GM19035 (cell line): ENCODE data around the gene CT45A9.
"Not testable (repeated sequence)": the region's sequence is repeated elsewhere in the genome, so short reads cannot be mapped to it uniquely, and the experiment has no call there.

Source experiments
- ATAC-seq: cut with Tn5 transposase; IDR thresholded peaks from one replicate; pipeline ENCODE4 v1.9.1; 2021; ENCODE audit not compliant: unreplicated experiment

Gene CT45A9

DNA sequence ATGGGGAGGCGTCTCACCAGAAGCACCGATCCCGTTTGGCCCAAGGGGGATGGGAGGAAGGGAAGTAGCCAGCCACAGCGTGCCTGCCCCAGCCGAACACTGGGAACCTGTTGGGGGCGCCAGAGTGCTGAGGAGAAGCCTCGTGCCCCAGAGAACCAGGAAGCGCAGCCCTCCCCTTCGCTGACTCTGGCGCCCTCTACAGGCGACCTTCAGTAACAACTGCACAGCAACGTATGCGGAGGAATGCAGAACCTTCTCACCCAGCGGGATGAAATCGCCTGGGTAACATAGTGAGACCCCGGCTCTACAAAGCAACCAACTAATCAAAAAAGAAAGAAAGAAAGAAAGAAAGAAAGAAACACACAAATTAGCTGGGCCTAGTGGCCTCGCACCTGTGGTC lies at the start of gene CT45A9:
Gene CT45A9, minus strand, starts transcription at position 101 of the 400 bp plus-strand sequence. CDS start 3,751 bp downstream, outside the sequence.
- not testable (repeated sequence) for ATAC-seq

DNA sequence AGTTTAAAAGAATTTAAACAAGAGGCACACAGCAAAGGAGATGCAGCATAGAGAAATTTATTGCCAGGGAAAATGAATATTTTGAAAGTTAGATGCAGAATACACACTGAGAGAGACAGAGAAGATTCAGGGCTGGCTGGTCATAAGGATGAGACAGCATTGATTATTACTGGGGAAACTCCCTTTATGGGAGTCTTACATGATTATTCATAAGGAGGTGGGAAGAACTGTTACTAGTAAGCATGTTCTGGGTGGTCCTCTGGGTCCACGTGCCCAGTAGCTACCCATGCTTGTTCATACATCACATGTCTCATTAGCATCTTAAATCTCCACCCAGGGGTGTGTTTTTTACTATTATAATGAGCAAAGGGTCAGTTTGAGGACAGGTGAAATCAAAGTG lies 48.9 kb upstream of the CT45A9 start:
- ATAC-seq = not testable (repeated sequence)

GRCh38 chrX:135914404-135914803 lies 42.8 kb upstream of the CT45A9 start:
- no peak for ATAC-seq

DNA sequence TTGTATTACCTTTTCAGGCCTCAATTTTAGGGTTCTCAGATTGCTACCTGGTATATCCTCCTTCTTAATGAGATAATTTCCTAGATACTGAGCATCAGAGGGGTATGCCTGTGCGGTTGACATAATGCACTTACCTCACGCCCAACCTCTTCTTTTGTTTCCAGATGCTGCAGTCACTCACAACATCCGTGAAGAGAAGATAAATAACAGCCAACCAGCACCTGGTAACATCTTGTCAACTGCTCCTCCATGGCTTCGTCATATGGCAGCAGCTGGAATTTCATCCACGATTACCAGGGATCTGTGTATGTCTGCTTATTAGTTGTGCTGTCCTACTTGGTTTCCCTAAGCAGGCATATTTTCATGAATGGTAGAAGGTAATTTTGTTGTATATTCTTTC lies 38.6 kb upstream of the CT45A9 start:
- ATAC-seq = no peak

- no peak for ATAC-seq
These were observed 21.7 kb upstream of the CT45A9 start, which contains the start of the genes CT45A10 and SAGE1 for GRCh38 chrX:135893294-135893817. TSS of gene CT45A10 (minus strand) at chrX:135893444. CDS start at chrX:135885344, 8,100 bp downstream. TSS of gene SAGE1 (plus strand) at chrX:135893716. CDS start at chrX:135896243, 2,527 bp downstream.

DNA sequence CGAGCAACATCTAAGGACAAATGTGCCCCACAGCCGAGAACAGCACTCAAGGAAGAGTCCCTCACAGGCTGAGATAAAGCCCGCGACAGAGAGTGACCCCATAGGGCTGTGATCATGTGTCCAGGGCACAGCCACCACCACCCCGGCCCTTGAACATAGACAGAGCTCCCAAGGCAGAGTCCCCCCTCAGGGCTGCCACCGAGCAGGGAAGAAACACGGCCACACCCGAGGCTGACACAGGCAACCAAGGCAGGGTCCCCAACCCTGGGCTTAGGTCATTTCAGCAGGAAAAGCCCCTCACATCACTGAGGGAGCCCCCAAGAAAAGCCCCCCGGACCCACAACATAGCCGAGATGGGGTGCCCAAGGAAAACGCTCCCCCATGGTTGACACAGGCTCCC lies 21.2 kb upstream of the CT45A9 start:
- no peak for ATAC-seq

DNA sequence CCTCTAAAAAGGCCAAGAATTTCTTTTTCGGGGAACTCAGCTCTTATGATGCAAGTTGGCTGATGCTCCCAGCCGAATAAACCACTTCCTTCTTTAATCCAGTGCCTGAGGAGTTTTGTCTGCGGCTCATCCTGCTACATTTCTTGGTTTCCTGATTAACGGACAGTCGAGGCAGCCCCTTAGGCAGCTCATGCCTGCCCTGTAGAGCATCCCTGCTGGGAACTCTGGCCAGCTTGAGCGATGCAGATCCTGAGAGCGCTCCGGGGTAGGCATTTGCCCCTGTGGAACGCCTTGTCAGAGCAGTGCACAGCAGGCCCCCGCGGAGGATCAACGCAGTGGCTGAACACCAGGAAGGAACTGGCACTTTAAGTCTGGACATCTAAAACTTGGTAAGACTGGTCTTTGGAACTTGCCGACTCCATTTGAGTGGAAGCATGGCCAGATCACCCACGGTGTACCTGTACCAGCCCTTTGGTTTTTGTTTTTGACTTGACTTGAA lies 18.5 kb upstream of the CT45A9 start:
- no peak for ATAC-seq

- not testable (repeated sequence) for ATAC-seq
These were observed 17.4 kb upstream of the CT45A9 start for GRCh38 chrX:135888976-135889375.

- ATAC-seq = not testable (repeated sequence)
These were observed 16.6 kb upstream of the CT45A9 start for GRCh38 chrX:135888230-135888629.

GRCh38 chrX:135882741-135883140 lies 11.1 kb upstream of the CT45A9 start:
- ATAC-seq = not testable (repeated sequence)

DNA sequence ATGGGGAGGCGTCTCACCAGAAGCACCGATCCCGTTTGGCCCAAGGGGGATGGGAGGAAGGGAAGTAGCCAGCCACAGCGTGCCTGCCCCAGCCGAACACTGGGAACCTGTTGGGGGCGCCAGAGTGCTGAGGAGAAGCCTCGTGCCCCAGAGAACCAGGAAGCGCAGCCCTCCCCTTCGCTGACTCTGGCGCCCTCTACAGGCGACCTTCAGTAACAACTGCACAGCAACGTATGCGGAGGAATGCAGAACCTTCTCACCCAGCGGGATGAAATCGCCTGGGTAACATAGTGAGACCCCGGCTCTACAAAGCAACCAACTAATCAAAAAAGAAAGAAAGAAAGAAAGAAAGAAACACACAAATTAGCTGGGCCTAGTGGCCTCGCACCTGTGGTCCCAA lies 17.2 kb downstream of the CT45A9 start, which contains the start of gene CT45A8:
Gene CT45A8, minus strand, starts transcription at position 101 of the 400 bp plus-strand sequence. CDS start 3,755 bp downstream, outside the sequence.
- ATAC-seq = not testable (repeated sequence)

DNA sequence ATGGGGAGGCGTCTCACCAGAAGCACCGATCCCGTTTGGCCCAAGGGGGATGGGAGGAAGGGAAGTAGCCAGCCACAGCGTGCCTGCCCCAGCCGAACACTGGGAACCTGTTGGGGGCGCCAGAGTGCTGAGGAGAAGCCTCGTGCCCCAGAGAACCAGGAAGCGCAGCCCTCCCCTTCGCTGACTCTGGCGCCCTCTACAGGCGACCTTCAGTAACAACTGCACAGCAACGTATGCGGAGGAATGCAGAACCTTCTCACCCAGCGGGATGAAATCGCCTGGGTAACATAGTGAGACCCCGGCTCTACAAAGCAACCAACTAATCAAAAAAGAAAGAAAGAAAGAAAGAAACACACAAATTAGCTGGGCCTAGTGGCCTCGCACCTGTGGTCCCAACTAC lies 34.4 kb downstream of the CT45A9 start, which contains the start of gene CT45A7:
Gene CT45A7, minus strand, starts transcription at position 101 of the 400 bp plus-strand sequence. CDS start 3,747 bp downstream, outside the sequence.
- ATAC-seq = not testable (repeated sequence)

- ATAC-seq = not testable (repeated sequence)
These were observed 51.7 kb downstream of the CT45A9 start, which contains the start of gene CT45A2 for GRCh38 chrX:135819912-135820311. TSS of gene CT45A2 (minus strand) at chrX:135820012. CDS start at chrX:135816265, 3,747 bp downstream.
